Fibroblast of lung (primary cell): ENCODE data around the gene OAT. TPM values are rescaled to one million over a fixed set of nuclear protein-coding genes. Genes with fewer than 3 reads are reported as not detected.
A peak's percentile ranks its signal among the peaks of the same experiment; 100 is the strongest.

ENCODE experiments used
- DNase-seq, 2 donors: peaks; one replicate each; pipeline versions ENCODE4 v3.0.0 to v3.0.0-alpha.2; 2010; ENCODE audit warnings: low read depth in 2 of 2
- H2AFZ ChIP-seq: 2 replicates; pipeline ENCODE4 v1.5.1; 2012; ENCODE audit warnings: low read length, control low read depth, inconsistent platforms
- H3K27ac ChIP-seq: 2 replicates; pipeline ENCODE4 v1.5.1; 2011; ENCODE audit warnings: low read length, control low read depth; ENCODE audit not compliant: insufficient read depth
- H3K27me3 ChIP-seq: 2 replicates; pipeline ENCODE4 v1.5.1; 2011; ENCODE audit warnings: mild to moderate bottlenecking, low read length; ENCODE audit not compliant: control insufficient read depth, insufficient read depth
- H3K36me3 ChIP-seq: 2 replicates; pipeline ENCODE4 v1.5.1; 2011; ENCODE audit warnings: low read length; ENCODE audit not compliant: control insufficient read depth, insufficient read depth
- H3K4me1 ChIP-seq: 2 replicates; pipeline ENCODE4 v1.5.1; 2011; ENCODE audit warnings: low read length; ENCODE audit not compliant: control insufficient read depth, insufficient read depth; ENCODE audit errors: extremely low read depth
- H3K4me2 ChIP-seq: 2 replicates; pipeline ENCODE4 v1.5.1; 2011; ENCODE audit warnings: low read length, control low read depth; ENCODE audit not compliant: insufficient read depth; ENCODE audit errors: extremely low read depth
- H3K4me3 ChIP-seq, 4 experiments: fragments of 200-600 bp in 1 of 4; sonication (generic) in 1 of 4; replicated peaks in 1 of 4; 2 replicates each; pipeline ENCODE4 v1.5.1; 2011 to 2016; ENCODE audit warnings: low read length in 4 of 4, low read depth in 3 of 4, mild to moderate bottlenecking in 3 of 4, control low read depth in 2 of 4, inconsistent platforms in 1 of 4, mixed read lengths in 1 of 4; ENCODE audit not compliant: insufficient read depth in 1 of 4; ENCODE audit errors: control extremely low read depth in 1 of 4
- H3K79me2 ChIP-seq: 2 replicates; pipeline ENCODE4 v1.5.1; 2012; ENCODE audit warnings: mild to moderate bottlenecking, low read length, inconsistent platforms; ENCODE audit not compliant: control insufficient read depth, insufficient read depth
- H3K9ac ChIP-seq: 2 replicates; pipeline ENCODE4 v1.5.1; 2011; ENCODE audit warnings: mild to moderate bottlenecking, low read length, control low read depth; ENCODE audit not compliant: insufficient read depth
- H3K9me3 ChIP-seq: 2 replicates; pipeline ENCODE4 v1.5.1; 2012; ENCODE audit warnings: low read depth, low read length; ENCODE audit not compliant: control insufficient read depth, insufficient read depth
- H4K20me1 ChIP-seq: 2 replicates; pipeline ENCODE4 v1.5.1; 2011; ENCODE audit warnings: low read length; ENCODE audit not compliant: control insufficient read depth, insufficient read depth; ENCODE audit errors: extremely low read depth
- EZH2 ChIP-seq: IDR thresholded peaks from 2 replicates; pipeline ENCODE4 v1.5.1; 2012; ENCODE audit warnings: low read length, control low read depth, mild to moderate bottlenecking; ENCODE audit errors: missing control alignments
- polyA plus RNA-seq, 2 donors: library from polyadenylated mRNA; depleted of rRNA in 1 of 2; stranded (reverse) in 1 of 2; unstranded in 1 of 2; fragments of >200 nt; gene quantifications; 2 replicates each; pipeline ENCODE4 v1.2.1, GENCODE V29; 2011 to 2012; ENCODE audit warnings: missing spikeins in 1 of 2
- total RNA-seq: library from RNA; depleted of rRNA; stranded (reverse); fragments of >200 nt; gene quantifications from 2 replicates; pipeline ENCODE4 v1.2.1, GENCODE V29; 2014
- TF ChIP-seq, protein P1 (sequence below), 2 donors: IDR thresholded peaks in 1 of 2; conservative IDR thresholded peaks in 1 of 2; 1 replicate in 1 of 2; 2 replicates in 1 of 2; pipeline ENCODE4 v1.5.1; 2011 to 2012; ENCODE audit warnings: low read length in 2 of 2, control low read depth in 1 of 2, inconsistent platforms in 1 of 2, low read depth in 1 of 2, mild to moderate bottlenecking in 1 of 2

Gene OAT
- total and polyA plus RNA-seq, 2 donors (not counting 1 experiment from before 2014, with no cell fraction given), result 147 to 227 TPM

DNA sequence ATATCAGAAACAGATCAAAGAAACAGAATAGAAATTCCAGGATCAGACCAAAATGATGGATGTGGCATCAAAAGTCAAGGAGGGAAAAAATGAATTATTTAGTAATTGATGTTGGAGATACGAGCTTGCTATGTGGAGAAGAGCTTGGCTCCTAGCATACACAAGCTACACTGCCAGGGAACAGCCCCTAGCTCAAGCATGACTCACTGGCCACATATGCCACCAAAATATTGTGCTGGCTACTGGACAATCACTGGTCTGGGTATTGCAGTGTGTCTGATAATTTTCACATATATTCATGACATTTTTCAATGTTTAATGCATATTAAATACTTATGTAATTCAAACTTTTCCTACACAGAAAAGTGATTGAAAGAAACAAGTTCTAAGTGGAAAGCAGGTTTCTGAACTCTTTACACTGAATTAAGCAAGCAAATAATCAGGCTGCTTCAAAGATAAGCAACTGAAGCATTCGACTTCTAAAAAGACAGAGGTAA is 59.3 kb downstream of the OAT start:
- H3K27ac ChIP-seq, result no peak overlapping the region
- no peaks in the 10 kb centered on the region for H3K4me1 ChIP-seq
- no peak overlapping the region for H3K9ac ChIP-seq
- H3K4me3 ChIP-seq, result no peak overlapping the region
- H3K36me3 ChIP-seq, result no peaks in the 10 kb centered on the region
- no peaks in the 10 kb centered on the region for H3K79me2 ChIP-seq
- no peaks in the 10 kb centered on the region for H3K27me3 ChIP-seq
- no peaks in the 10 kb centered on the region for H3K9me3 ChIP-seq
- no peaks in the 10 kb centered on the region for H4K20me1 ChIP-seq
- TF ChIP-seq EZH2, result no peak
- TF ChIP-seq, protein P1, sequence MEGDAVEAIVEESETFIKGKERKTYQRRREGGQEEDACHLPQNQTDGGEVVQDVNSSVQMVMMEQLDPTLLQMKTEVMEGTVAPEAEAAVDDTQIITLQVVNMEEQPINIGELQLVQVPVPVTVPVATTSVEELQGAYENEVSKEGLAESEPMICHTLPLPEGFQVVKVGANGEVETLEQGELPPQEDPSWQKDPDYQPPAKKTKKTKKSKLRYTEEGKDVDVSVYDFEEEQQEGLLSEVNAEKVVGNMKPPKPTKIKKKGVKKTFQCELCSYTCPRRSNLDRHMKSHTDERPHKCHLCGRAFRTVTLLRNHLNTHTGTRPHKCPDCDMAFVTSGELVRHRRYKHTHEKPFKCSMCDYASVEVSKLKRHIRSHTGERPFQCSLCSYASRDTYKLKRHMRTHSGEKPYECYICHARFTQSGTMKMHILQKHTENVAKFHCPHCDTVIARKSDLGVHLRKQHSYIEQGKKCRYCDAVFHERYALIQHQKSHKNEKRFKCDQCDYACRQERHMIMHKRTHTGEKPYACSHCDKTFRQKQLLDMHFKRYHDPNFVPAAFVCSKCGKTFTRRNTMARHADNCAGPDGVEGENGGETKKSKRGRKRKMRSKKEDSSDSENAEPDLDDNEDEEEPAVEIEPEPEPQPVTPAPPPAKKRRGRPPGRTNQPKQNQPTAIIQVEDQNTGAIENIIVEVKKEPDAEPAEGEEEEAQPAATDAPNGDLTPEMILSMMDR (conservative IDR thresholded peaks at IDR 0.05 in 1 of 2, IDR thresholded peaks at IDR 0.05 in 1 of 2; ENCODE audit: low read depth in 1 of 2, low read length in 2 of 2), result no peak
- no peak overlapping the region for H2AFZ ChIP-seq
- H3K4me2 ChIP-seq, result no peak overlapping the region
- DNase-seq, result peak in 1 of 2 donors; percentile 8

DNA sequence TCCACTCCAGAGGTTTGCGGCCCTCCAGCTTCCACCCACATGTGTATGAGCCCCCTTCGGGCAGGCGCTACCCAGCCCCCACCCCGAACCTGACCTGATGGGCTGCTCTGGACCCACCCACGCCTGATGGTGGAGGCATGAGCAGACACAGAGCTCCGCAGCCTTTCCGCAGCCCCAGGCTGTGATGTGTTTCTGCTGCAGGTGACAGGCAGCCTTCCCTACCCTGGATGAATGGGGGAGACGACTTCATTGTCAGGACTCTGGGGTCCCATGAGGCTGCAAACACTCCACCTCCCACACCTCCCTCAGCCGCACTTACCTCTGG is 61.2 kb downstream of the OAT start:
- H3K27me3 ChIP-seq, result no peaks in the 10 kb centered on the region
- no peaks in the 10 kb centered on the region for H4K20me1 ChIP-seq
- no peak overlapping the region for H3K4me3 ChIP-seq
- no peaks in the 10 kb centered on the region for H3K4me1 ChIP-seq
- no peak overlapping the region for H2AFZ ChIP-seq
- H3K9ac ChIP-seq, result no peak overlapping the region
- H3K36me3 ChIP-seq, result no peaks in the 10 kb centered on the region
- DNase-seq, result no peak
- no peak overlapping the region for H3K27ac ChIP-seq
- no peak overlapping the region for H3K4me2 ChIP-seq
- no peaks in the 10 kb centered on the region for H3K9me3 ChIP-seq
- no peaks in the 10 kb centered on the region for H3K79me2 ChIP-seq
- no peak for TF ChIP-seq EZH2
- TF ChIP-seq, protein P1 (conservative IDR thresholded peaks at IDR 0.05 in 1 of 2, IDR thresholded peaks at IDR 0.05 in 1 of 2; ENCODE audit: low read depth in 1 of 2, low read length in 2 of 2), result no peak

DNA sequence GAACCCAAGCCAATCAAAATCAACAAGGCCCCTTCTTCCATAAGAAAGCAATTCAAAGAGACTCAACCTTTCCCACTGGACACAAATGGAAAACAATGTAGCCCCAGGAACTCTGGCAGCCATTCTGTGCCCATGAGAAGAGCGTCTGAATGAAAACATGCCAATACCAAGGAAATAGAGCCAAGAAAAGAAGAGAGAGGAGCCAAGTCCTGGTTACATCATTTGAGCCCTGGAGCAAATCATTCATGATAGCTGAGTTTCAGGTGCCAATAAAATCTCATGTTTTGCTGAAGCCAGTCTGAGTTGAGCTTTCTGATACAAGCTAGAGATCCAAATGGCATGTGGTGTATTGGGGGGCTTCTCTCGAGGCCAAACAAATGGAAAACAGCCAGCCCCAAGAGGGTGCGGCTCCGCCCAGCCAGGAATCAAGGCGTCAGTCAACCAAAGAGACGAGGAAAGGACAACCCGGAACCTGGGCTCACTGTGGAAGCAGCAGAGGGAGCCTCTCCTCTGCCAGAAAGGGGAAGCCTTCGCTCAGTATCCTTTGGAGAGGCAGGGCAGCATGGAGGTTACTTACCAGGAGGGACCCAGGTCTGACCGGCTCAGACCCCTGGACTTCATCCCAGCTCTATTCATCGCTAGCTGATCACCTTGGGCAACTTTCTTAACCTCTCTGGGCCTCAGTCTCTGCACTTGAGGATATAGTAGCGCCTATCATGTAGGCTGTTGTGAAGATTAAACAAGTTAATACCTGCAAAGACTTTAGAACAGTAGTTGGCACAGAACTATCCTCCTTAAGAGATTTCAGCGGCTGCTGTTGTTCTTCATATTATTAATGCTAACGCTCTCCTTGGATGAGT is 61.8 kb downstream of the OAT start:
- TF ChIP-seq EZH2, result no peak
- TF ChIP-seq, protein P1 (conservative IDR thresholded peaks at IDR 0.05 in 1 of 2, IDR thresholded peaks at IDR 0.05 in 1 of 2; ENCODE audit: low read depth in 1 of 2, low read length in 2 of 2), result no peak
- Histone ChIP-seq H3K79me2 (no peaks in the 10 kb centered on the region), H3K4me2 (no peak overlapping the region), H3K9ac (no peak overlapping the region), H3K27ac (no peak overlapping the region), H2AFZ (no peak overlapping the region), H3K27me3 (no peaks in the 10 kb centered on the region), H4K20me1 (no peaks in the 10 kb centered on the region), H3K4me1 (no peaks in the 10 kb centered on the region), H3K4me3 (no peak overlapping the region), H3K9me3 (no peaks in the 10 kb centered on the region), H3K36me3 (no peaks in the 10 kb centered on the region)
- no peak for DNase-seq
